HG03442 (cell line): ENCODE data around the gene PID1.

ENCODE experiments used
- ATAC-seq: cut with Tn5 transposase; IDR thresholded peaks from one replicate; pipeline ENCODE4 v1.9.1; 2021; ENCODE audit warnings: mild to moderate bottlenecking, moderate library complexity; ENCODE audit not compliant: unreplicated experiment

The PID1 gene

DNA sequence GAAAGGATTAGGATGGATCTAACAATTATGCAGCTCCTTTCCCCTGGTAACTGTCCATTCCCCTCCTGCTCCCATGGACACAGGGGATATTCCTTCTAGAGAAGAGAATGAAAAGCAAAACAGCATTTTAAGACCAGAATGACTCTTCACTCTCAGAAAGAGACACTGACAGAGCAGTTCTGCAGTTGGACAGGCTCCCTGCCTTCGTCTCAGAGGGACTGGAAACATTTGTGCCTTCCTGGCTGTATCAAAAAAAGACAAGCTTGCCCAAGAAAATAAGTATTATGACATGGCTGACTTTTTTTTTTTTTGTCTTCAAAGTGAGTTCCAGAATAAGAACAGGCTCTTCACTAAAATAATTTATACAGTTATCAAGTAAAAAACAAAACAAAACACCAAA lies 9.5 kb downstream of the PID1 start:
- no peak for ATAC-seq

DNA sequence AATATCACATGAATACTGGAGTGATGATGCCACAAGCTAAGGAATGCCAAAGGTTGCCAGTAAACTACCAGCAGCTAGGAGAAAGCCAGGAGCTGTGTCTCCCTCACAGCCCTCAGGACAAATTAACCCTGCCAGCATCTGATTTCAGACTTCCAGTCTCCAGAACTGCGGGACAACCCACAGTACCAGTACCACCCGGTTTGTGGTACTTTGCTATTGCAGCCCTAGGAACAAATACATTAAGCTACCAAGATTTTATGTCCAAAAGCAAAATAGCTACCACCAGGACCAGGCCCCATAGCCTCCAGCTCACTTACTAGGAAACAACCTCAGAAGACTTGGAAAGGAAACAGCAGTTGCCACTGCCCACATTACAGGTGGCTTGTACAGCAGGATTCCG lies 10.0 kb downstream of the PID1 start:
- no peak for ATAC-seq

DNA sequence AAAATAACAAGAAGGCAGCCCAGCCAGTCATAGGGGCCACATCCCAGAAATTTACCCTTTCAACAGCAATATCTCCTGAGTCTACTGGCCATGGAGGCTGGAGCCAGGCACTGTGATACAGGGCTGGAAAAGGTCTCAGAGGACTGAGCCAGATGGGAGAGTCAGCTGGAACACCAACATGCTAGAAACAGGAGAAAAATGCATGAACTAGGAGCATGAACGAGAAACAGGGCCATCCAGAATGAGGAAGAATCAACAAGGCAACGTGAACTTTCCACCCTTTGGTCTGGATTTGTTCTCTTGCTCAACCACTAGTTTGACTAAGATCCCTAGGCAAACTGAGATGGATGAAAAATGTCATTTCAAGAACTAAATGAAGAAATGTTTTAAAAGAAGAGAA lies 13.1 kb downstream of the PID1 start:
- ATAC-seq: no peak

DNA sequence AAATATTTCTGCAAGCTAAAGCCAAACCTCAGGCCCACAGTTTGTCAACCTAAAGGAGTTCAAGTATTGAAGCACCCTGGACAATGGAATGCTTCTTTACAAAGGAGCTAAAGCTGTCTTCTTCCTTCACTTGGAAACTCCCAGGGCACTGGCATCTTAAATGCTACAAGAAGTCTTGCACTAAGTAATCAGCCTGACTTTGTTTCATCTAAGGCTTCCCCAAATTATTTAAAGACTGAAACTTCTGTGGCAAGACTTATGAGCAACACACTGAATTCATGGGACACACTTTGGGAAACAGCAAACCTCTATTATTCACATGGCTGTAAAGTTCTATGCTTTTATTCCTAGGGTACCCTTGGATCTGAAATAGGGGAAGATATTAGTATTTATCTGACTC lies 14.7 kb downstream of the PID1 start:
- ATAC-seq: no peak

GRCh38 chr2:229254206-229254605 lies 16.9 kb downstream of the PID1 start:
- ATAC-seq: no peak

DNA sequence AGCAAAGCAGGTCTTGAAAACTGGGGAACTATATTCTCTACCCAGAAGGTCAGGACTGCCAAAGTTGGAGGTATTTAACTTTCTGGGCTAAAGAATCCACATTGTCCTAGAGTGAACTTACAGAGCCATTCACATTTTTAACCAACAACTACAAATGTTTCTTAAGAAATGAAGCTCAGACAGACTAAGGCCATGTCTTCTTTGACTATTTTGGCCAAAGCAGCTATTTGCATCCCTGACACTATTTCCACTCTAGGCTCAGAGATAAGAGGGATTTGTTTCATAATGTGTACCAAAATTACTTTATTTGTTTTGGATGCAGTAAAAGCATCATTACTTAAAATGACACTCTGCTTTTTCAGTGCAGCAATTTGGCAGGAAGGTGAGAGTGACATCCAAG lies 18.1 kb downstream of the PID1 start:
- ATAC-seq: no peak

- no peak for ATAC-seq
Measured at GRCh38 chr2:229252280-229252679, 18.8 kb downstream of the PID1 start.

GRCh38 chr2:229249536-229249935 lies 21.6 kb downstream of the PID1 start:
- ATAC-seq: no peak

- no peak for ATAC-seq
Measured at GRCh38 chr2:229246334-229246733, 24.8 kb downstream of the PID1 start.

DNA sequence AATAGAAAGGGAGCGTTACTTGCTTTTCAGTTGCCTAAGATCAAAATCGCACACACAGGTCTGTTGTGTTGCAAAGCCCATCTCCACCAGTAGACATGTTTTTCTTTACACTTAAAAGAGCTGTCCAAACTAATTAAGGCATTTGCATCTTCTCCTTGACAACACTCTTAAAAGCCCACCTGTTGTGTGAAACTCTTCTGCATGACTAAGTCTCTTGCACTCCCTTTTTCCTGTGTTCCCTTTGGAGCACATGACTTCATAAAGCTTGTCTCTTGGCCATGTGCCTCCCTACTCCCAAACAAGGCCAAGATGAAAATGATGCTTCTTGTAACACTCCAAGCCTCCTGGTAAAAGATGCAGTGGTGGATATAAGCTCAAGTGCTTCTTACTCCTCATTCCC lies 26.1 kb downstream of the PID1 start:
- no peak for ATAC-seq

DNA sequence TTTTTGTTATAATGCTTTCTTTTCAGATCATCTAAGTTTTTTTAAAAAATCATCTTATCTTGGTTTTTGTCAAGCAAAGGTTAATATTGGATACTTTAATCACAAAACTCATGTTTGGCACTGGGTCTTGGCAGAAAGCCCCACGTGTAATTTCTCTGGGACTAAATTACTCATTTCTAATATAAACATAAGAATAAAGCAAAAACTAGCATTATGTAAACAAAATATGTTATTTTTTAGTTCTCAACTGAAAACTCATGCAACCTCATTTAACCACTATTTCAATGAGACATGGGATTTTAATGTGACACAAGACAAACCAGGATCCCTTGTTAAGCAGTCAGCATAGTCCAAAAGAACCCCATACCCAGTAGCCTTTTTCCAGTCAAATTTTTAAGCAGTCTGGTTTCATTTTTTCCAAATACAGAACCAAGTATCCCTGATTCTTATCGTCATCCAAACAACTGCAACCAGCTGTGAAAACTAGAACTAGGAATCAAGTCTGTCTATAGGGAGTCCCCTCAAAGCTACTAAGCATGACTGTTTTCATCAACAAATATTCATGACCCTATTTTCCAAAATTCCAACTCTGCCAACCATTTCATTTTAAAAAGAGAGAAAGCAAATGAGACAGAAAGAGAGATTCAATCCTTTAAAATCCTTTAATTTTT lies 27.1 kb downstream of the PID1 start:
- ATAC-seq: no peak

DNA sequence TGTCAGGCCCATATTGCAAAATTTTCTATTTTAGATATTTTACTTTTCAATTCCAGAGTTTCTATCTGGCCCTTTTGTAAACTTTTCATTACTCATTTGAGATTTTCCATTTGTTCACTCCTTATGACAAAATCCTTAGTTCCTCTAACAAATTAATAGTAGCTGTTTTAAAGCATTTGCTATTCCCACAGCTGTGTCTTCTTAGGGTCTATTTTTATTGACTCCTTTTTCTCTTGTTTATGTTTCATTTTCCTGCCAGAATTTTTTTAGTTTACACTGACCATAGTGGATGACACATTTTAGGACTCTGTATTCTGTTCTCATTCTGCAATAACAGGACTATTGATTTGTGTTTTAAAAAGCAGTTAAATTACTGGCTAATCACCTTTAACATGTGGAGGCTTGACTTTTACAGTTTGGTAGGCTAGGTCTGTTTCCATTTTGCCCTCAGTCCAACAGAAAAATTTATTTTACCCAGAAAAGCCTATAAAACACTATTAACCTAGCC lies 30.0 kb downstream of the PID1 start:
- ATAC-seq: no peak

- no peak for ATAC-seq
Measured at GRCh38 chr2:229239021-229239420, 32.1 kb downstream of the PID1 start.

- no peak for ATAC-seq
Measured at GRCh38 chr2:229237270-229237669, 33.8 kb downstream of the PID1 start.

DNA sequence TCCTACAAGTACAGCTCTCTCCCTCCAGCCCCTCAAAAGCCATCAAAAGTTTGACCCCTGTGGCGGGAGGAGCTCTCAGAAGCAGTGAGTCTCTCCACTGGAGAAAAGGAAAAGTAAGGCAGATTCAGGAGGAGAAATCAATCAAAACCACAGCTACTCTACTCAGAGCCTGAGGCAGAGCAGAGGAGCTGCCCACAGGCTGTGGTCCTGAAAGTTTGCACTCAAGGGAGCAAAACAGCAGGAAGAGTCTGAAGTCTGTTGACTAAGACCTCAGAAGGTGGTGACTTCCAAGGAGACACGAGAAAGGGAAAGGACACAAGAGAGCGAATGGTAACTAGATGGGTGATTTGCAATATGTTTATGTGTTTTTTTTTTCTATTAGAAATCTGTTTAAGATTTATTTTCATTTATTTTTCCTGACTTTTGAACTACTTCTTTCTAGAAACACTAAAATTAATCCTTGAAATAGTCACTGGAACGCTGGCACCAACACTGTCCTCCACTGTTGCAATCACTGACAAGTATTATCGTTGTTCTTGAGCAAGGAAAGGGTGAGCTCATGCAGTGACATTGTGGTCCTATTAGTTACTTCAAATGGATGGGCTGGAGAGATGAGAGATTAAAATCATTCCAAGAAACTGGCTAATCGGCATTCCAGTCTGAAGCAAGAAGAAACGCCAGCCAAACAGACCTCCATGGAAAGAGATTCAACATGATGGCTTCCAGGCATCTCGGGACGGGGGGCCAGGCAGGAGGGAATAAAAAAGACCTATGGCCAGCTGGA lies 35.8 kb downstream of the PID1 start:
- ATAC-seq: no peak

- no peak for ATAC-seq
Measured at GRCh38 chr2:229231885-229232284, 39.2 kb downstream of the PID1 start.

- ATAC-seq: no peak
Measured at GRCh38 chr2:229231328-229231868, 39.7 kb downstream of the PID1 start.

GRCh38 chr2:229230911-229231310 lies 40.2 kb downstream of the PID1 start:
- ATAC-seq: no peak

DNA sequence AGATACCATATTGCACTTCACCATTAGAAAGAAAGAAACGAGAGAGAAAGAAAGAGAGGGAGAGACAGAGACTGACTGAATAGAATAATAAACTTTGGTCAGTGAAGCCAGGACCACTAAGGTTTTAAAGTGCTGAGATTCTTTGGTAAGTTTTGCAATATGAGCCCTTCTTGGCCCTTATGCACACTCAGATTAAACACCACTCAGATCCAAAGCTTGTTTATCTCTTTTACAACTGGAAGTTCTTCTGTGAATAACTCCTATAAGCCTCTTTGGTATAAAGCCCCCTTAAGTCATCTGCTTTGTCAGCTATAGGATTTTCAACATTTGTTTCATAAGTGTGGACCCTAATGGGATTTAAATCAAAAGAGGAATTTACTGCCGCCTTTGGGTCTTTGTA lies 40.8 kb downstream of the PID1 start:
- no peak for ATAC-seq

DNA sequence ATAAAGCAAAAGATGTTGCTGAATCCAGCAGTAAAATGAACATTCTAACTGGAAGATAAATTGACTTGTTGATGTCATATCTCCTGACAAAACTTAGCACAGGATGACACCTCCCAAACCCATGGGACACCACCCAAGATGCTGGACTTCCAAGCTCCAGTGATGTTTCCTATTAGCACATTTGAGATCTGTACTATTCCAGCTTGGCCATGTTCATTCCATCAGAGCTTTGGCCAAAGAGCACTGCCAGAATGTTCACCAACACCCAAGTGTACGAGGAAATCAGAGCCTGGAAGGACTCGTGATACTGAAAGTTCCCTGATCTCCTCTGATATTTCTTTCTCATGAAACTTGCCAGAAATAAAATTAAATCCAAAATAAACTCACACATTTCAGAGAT lies 44.7 kb downstream of the PID1 start:
- ATAC-seq: no peak

DNA sequence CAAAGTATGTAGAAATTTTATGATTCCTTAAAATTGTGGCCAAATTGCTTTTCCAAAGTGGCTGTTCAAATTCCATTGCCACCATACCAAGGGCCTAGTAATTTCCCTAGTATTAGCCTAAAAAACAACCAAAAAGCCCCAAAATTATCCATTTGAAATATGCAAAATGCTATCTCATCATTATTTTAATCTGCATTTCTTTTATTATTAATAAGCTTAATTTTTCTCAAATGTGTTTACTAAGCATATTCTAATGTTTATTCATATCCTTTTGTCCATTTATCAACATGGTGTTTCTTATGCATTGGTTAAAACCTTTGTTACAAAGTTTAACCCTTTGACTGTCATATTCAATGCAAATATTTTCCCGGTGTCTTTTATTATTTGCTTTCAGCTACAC lies 48.0 kb downstream of the PID1 start:
- no peak for ATAC-seq

DNA sequence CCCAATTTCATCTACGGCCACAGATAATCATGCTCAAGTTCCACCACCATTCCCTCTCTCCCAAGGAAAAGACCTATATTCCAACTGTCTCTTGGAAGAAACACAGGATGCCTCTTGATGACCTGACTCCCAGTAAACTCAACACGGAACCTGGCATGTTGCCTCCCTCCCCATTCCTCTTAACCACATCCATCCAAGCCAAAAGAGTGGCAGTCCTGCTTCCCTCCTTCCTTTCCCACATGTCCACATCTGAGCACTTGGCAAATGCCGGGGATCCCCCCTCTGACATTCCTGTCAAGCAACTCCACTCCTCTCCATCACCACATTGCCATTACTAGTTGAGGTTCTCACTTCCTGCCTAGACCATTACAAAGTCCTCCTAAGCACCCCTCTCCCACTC lies 49.4 kb downstream of the PID1 start:
- no peak for ATAC-seq
